Tongue (tissue), 3 donors: ENCODE data around the gene PODN. TPM values are rescaled to one million over a fixed set of nuclear protein-coding genes. Genes with fewer than 3 reads are reported as not detected.

Experiments used
- DNase-seq: peaks from one replicate; pipeline ENCODE4 v3.0.0-alpha.2; 2015
- small RNA-seq: library from RNA; depleted of rRNA; stranded (forward); fragments of <200 nt; gene quantifications from one replicate; pipeline ENCODE3, GENCODE V24; 2014; ENCODE audit warnings: low replicate concordance
- total RNA-seq: library from RNA; depleted of rRNA; stranded (reverse); fragments of >200 nt; gene quantifications from one replicate; pipeline ENCODE4 v1.2.3, GENCODE V29; 2014

The PODN gene
- total RNA-seq, 1 donor from 2014 or later = 17.1 TPM

DNA sequence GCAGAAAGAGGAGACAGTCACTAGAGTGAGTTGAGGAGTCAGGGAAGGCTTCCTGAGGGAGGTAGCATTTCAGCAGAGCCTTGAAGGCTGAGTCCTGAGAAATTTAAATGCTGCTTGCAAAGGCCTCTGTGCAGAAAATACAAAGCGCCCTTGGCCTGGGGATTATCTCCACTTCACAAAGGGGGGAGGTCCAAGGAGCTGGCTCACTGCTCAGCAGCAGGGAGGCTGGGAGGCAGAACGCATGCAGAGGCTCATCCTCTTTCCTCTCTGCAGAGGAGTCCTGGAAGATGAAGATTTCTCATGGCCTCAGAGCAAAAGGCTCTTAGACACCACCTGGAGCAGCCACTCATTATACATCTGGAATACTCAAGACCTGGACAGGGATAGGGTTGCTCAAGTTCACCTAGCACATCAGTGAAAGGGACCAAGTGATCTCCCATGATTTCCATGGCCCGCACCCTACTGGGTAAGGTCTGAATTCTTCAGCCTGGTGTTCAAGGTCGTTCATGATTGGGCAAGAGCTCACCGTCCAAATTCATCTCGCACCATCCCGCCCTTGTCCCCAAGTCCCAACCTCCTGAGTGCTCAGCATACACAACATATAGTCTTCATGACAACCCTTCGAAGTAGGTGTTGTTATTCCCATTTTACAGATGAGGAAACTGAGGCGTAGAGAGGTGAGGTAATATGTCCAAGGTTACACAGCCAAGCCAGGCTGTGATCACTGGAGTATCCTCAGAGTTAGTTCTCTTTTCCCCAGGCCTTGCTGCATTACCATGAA lies 71.4 kb downstream of the PODN start:
- DNase-seq = no peak

DNA sequence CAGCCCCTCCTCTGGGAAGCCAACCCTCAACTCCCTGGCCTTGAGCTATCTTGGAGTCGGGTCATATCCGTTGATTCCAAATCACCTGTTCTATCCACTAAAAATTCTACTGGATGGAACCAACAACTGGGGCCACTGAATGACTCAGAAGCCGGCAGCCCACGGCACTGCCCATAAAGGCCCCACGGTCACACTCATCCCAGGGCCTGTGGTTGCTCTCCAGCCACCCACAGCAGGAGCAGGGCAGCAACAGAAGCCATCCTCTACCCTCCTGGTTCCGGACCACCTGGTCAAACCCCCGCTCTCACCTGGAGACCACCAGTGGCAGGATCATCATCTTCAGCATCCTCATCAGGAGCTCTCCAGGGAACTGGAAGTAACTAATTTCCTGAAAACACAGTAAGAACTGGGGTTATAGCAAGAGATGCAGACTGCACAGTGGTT lies 72.1 kb downstream of the PODN start:
- no peak for DNase-seq

Small RNAs within 50 kb of the gene (small RNA-seq; reads per million reads assigned to genes)
- not detected for gene HIGD1AP11

Other genes with a start within 250 kb of the PODN start
- gene ZYG11A, start 219.5 kb upstream of the PODN start, total RNA-seq = 0.62 TPM
- 51.0 TPM for gene ECHDC2, start 140.5 kb upstream of the PODN start, total RNA-seq
- 92.8 TPM for gene SCP2, start 134.9 kb upstream of the PODN start, total RNA-seq
- gene SLC1A7, start 80.4 kb downstream of the PODN start, total RNA-seq = not detected
- gene CPT2, start 134.6 kb downstream of the PODN start, total RNA-seq = 20.6 TPM
- gene CZIB, start 158.4 kb downstream of the PODN start, total RNA-seq = 41.9 TPM
- 43.0 TPM for gene MAGOH, start 176.3 kb downstream of the PODN start, total RNA-seq